Gastrocnemius medialis (tissue), 4 donors: Measurements from ENCODE around the gene SNX30. TPM values are rescaled to one million over a fixed set of nuclear protein-coding genes. Genes with fewer than 3 reads are reported as not detected.

Source experiments
- ATAC-seq, 2 donors: fragments of 150-250 bp; one replicate each; pipeline ENCODE4 v1.9.1; 2016
- DNase-seq, 2 donors: peaks; one replicate each; pipeline ENCODE4 v3.0.0-alpha.2; 2019
- H3K27ac ChIP-seq, 4 donors: fragments of 200-600 bp; sonication (generic); 1 replicate in 1 of 4; 2 replicates in 3 of 4; pipeline ENCODE4 v1.5.1; 2016 to 2018; ENCODE audit warnings: mild to moderate bottlenecking in 2 of 4, moderate library complexity in 1 of 4
- H3K27me3 ChIP-seq, 3 donors: fragments of 200-600 bp; sonication (generic) in 2 of 3; 1 replicate in 1 of 3; 2 replicates in 2 of 3; pipeline versions ENCODE4 v1.5.1 to v1.6.0; 2016 to 2019; ENCODE audit warnings: mild to moderate bottlenecking in 1 of 3, moderate library complexity in 1 of 3
- H3K36me3 ChIP-seq, 2 donors: fragments of 200-600 bp; sonication (generic) in 1 of 2; one replicate each; pipeline ENCODE4 v1.5.1; 2017 to 2018
- H3K4me1 ChIP-seq, 2 donors: fragments of 200-600 bp; sonication (generic) in 1 of 2; one replicate each; pipeline ENCODE4 v1.5.1; 2016 to 2017; ENCODE audit warnings: mild to moderate bottlenecking in 2 of 2
- H3K4me3 ChIP-seq, 4 donors: fragments of 200-600 bp; sonication (generic) in 3 of 4; 1 replicate in 1 of 4; 2 replicates in 3 of 4; pipeline ENCODE4 v1.5.1; 2016 to 2019; ENCODE audit warnings: mild to moderate bottlenecking in 2 of 4
- H3K9me3 ChIP-seq, 3 donors: fragments of 200-600 bp; sonication (generic) in 2 of 3; 1 replicate in 1 of 3; 2 replicates in 2 of 3; pipeline ENCODE4 v1.5.1; 2016 to 2019
- CTCF ChIP-seq, 5 experiments: fragments of 450-650 bp in 3 of 5; fragments of 200-600 bp in 2 of 5; sonication (generic) in 2 of 5; IDR thresholded peaks in 4 of 5; conservative IDR thresholded peaks in 1 of 5; 1 replicate in 4 of 5; 2 replicates in 1 of 5; pipeline ENCODE4 v1.5.1; 2016 to 2019; ENCODE audit warnings: antibody characterized with exemption in 5 of 5, mild to moderate bottlenecking in 3 of 5, moderate library complexity in 3 of 5
- POLR2A ChIP-seq, 2 donors: fragments of 450-650 bp; IDR thresholded peaks; one replicate each; pipeline ENCODE4 v1.6.1; 2017; ENCODE audit warnings: antibody characterized with exemption in 2 of 2, mild to moderate bottlenecking in 2 of 2, moderate library complexity in 2 of 2
- in situ Hi-C, 4 donors: fragments of 200-750 bp; cut with MboI; loops; one replicate each; pipeline versions ENCODE4 v1.15.0 to v1.8.0; 2017; ENCODE audit warnings: low sequenced_read_pairs in 4 of 4
- intact Hi-C: fragments of 100-400 bp; cut with DNase I; formaldehyde crosslinking; loops from one replicate; pipeline ENCODE4 v1.15.1; 2023; ENCODE audit warnings: low total_unique reads
- total RNA-seq, 4 donors: library from RNA; depleted of rRNA; stranded (reverse); fragments of >200 nt; gene quantifications; one replicate each; pipeline versions ENCODE4 v1.1.0 to v1.2.3, GENCODE V29; 2016

The SNX30 gene
- total RNA-seq, 4 donors from 2014 or later, result 2.3 to 6.1 (median 3.9) TPM

GRCh38 chr9:112754578-112754977 lies 4.0 kb downstream of the SNX30 start:
- intact Hi-C loops, result loop anchor here (10.0 kb wide), 1 partner anchor 1120 kb away; the partner anchor contains the start of gene DNAJC25
- ATAC-seq, result no peak
- H3K4me1 ChIP-seq, result peaks cover 26 to 31% of the 10 kb centered on the region in 2 donors

GRCh38 chr9:112755016-112755427 lies 4.5 kb downstream of the SNX30 start:
- Histone ChIP-seq H3K4me3 (no peak overlapping the region), H3K9me3 (no peaks in the 10 kb centered on the region), H3K27ac (peak overlapping the region; percentile 54 to 72 (median 70)), H3K27me3 (no peaks in the 10 kb centered on the region), H3K4me1 (peaks cover 26 to 28% of the 10 kb centered on the region in 2 donors), H3K36me3 (no peaks in the 10 kb centered on the region)
- no peak for ATAC-seq
- intact Hi-C loops (loop anchor here (10.0 kb wide), 1 partner anchor 1120 kb away; the partner anchor contains the start of gene DNAJC25), in situ Hi-C loops (no loop called here)
- TF ChIP-seq CTCF (IDR thresholded peaks at IDR 0.05 in 4 of 5, conservative IDR thresholded peaks at IDR 0.05 in 1 of 5) (no peak), POLR2A (IDR thresholded peaks at IDR 0.05) (no peak)
- no peak for DNase-seq

More at GRCh38 chr9:112754578-112754977, 4.0 kb downstream of the SNX30 start:
- Histone ChIP-seq H3K27me3 (no peaks in the 10 kb centered on the region), H3K36me3 (no peaks in the 10 kb centered on the region), H3K9me3 (no peaks in the 10 kb centered on the region), H3K4me3 (no peak overlapping the region), H3K27ac (peak overlapping the region; percentile 54 to 72 (median 70))
- DNase-seq, result no peak
- TF ChIP-seq CTCF (IDR thresholded peaks at IDR 0.05 in 4 of 5, conservative IDR thresholded peaks at IDR 0.05 in 1 of 5) (no peak), POLR2A (IDR thresholded peaks at IDR 0.05) (no peak)
- in situ Hi-C loops, result no loop called here

- in situ Hi-C loops, result no loop called here
- Histone ChIP-seq H3K9me3 (no peaks in the 10 kb centered on the region), H3K36me3 (no peaks in the 10 kb centered on the region), H3K27ac (peak overlapping the region; percentile 54 to 72 (median 70)), H3K27me3 (no peaks in the 10 kb centered on the region), H3K4me3 (no peak overlapping the region), H3K4me1 (peaks cover 26 to 28% of the 10 kb centered on the region in 2 donors)
- DNase-seq (peak in 1 of 2 donors; percentile 18), ATAC-seq (peak; percentile 53 to 77)
- intact Hi-C loops, result loop anchor here (10.0 kb wide), 1 partner anchor 1121 kb away; the partner anchor contains the start of gene DNAJC25
- TF ChIP-seq POLR2A (IDR thresholded peaks at IDR 0.05) (no peak), CTCF (IDR thresholded peaks at IDR 0.05 in 4 of 5, conservative IDR thresholded peaks at IDR 0.05 in 1 of 5) (no peak)
These were observed 5.1 kb downstream of the SNX30 start for GRCh38 chr9:112755675-112756074.

GRCh38 chr9:112757282-112757883 lies 6.8 kb downstream of the SNX30 start:
- Histone ChIP-seq H3K9me3 (no peaks in the 10 kb centered on the region), H3K4me3 (peak overlapping the region in 2 of 4 donors; percentile 1 to 12), H3K4me1 (peaks cover 23 to 26% of the 10 kb centered on the region in 2 donors), H3K27ac (peak overlapping the region; percentile 55 to 70 (median 67)), H3K36me3 (no peaks in the 10 kb centered on the region), H3K27me3 (no peaks in the 10 kb centered on the region)
- ATAC-seq, result peak; percentile 71 to 79
- in situ Hi-C loops (no loop called here), intact Hi-C loops (loop anchor here (10.0 kb wide), 1 partner anchor 1123 kb away; the partner anchor contains the start of gene DNAJC25)
- DNase-seq, result no peak
- TF ChIP-seq POLR2A (IDR thresholded peaks at IDR 0.05) (no peak), CTCF (IDR thresholded peaks at IDR 0.05 in 4 of 5, conservative IDR thresholded peaks at IDR 0.05 in 1 of 5) (no peak)
